ENCODE data around the gene NCK1. TPM values are rescaled to one million over a fixed set of nuclear protein-coding genes. Genes with fewer than 3 reads are reported as not detected.

NCK1 gene
- total RNA-seq, 1 donor from 2014 or later, result 23.8 TPM

DNA sequence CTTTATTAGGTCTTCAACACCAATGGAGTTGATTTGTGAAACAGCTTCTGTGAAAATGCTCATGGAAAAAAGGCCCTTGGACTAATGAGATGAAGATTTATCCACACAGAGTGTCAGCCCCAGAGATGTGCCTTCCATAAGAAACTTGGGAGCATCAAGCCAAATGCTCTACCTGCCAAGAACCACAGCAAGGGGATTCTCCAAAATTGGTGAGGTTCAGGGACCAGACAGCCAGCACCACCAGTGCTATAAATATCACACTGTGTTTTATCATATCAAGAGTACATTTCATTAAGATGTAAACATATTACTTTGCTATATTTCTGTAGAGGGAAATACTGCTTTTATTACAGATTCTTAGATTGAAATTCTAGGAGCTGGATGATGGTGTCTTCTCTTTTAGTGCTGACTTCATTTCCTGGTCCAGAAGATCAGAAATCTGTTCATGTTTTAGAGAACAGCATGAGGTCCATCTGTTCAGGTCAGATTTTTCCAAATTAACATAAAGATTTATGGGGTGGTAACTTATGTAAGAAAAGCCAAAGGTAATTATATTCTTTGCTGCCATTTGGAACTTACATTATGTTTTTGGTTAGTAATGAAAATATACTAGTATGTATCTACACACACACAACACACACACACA, 25.4 kb upstream of the NCK1 start:
- H3K27ac Mint-ChIP-seq, result no peak overlapping the region

DNA sequence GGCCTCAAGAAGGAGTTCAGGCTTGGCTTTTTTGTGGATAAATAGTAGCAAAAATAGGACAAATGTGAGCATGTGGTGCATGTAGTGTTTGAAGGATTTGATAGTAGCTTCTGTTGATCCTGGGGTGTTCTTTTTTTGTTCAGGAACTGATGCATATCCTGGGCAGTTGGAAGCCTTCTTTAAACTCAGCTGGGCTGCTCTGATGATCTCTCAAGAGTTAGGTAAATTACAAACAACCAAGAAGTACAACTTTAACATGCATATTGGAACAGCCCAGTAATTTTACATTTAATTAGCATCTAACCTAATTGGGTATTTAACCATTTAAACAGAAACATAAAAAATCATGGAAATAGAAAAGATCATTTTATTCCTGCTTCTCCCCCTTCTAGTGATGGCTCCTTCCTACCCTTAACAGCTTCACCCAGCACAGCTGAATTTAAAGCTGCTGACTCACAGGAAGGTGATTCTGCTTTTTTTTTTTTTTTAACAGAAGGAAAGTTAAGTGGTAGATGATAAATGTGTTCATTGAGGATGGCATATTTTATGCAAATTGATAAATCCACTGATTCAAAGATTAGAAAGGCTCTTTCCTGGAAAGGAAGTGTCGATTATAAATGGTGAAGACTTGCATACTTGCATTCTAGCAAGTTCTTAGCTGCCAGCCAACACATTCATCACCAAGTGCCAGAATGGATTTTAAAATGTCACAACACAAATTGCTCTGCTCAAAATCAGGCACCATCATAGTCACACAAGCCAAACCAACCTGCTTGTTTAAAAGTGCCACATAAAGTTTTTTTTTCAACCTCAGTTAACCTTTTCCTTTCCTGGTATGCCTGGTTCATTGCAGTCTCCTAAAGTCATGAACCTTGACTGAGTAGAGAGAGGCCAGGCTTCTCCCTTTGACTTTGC, 23.1 kb upstream of the NCK1 start:
- Mint-ChIP-seq H3K27me3 (no peaks in the 10 kb centered on the region), H3K4me1 (ENCODE audit: low read depth) (no peaks in the 10 kb centered on the region), H3K4me3 (ENCODE audit: low read depth) (no peak overlapping the region), H3K9me3 (ENCODE audit: low read depth) (no peaks in the 10 kb centered on the region), H3K27ac (no peak overlapping the region), H3K36me3 (ENCODE audit: insufficient read depth) (peaks cover 13% of the 10 kb centered on the region)
- TF ChIP-seq, protein P1, sequence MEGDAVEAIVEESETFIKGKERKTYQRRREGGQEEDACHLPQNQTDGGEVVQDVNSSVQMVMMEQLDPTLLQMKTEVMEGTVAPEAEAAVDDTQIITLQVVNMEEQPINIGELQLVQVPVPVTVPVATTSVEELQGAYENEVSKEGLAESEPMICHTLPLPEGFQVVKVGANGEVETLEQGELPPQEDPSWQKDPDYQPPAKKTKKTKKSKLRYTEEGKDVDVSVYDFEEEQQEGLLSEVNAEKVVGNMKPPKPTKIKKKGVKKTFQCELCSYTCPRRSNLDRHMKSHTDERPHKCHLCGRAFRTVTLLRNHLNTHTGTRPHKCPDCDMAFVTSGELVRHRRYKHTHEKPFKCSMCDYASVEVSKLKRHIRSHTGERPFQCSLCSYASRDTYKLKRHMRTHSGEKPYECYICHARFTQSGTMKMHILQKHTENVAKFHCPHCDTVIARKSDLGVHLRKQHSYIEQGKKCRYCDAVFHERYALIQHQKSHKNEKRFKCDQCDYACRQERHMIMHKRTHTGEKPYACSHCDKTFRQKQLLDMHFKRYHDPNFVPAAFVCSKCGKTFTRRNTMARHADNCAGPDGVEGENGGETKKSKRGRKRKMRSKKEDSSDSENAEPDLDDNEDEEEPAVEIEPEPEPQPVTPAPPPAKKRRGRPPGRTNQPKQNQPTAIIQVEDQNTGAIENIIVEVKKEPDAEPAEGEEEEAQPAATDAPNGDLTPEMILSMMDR (IDR thresholded peaks at IDR 0.05; ENCODE audit: unreplicated experiment), result no peak
- DNase-seq (ENCODE audit: low spot score, unreplicated experiment), result no peak

More for the DNA sequence above, 25.4 kb upstream of the NCK1 start:
- H3K27me3 Mint-ChIP-seq, result no peaks in the 10 kb centered on the region
- H3K36me3 Mint-ChIP-seq (ENCODE audit: insufficient read depth), result peaks cover 4% of the 10 kb centered on the region
- TF ChIP-seq, protein P1 (IDR thresholded peaks at IDR 0.05; ENCODE audit: unreplicated experiment), result no peak
- H3K9me3 Mint-ChIP-seq (ENCODE audit: low read depth), result no peaks in the 10 kb centered on the region
- no peaks in the 10 kb centered on the region for H3K4me1 Mint-ChIP-seq (ENCODE audit: low read depth)
- no peak overlapping the region for H3K4me3 Mint-ChIP-seq (ENCODE audit: low read depth)
- no peak for DNase-seq (ENCODE audit: low spot score, unreplicated experiment)

DNA sequence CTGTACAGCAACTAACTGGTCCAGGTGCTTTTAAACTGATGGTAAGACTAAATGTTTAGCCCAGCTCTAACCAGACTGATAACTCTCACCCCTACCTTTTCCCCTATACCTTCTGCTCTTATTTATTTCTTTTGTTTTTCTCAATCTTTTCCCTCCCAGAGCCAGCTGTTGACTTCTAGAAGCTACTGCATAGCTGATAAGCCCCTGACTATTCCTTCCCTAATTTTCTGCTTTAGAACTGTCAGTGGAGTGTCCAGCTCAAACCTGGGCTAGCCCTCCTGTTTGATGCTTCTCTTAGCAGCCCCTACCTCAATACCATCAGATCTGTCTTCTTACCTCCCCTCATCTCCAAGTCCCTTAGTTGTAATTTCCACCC, 22.5 kb upstream of the NCK1 start:
- H3K27ac Mint-ChIP-seq, result no peak overlapping the region
- peaks cover 14% of the 10 kb centered on the region for H3K36me3 Mint-ChIP-seq (ENCODE audit: insufficient read depth)
- DNase-seq (ENCODE audit: low spot score, unreplicated experiment), result no peak
- TF ChIP-seq, protein P1 (IDR thresholded peaks at IDR 0.05; ENCODE audit: unreplicated experiment), result no peak
- H3K4me1 Mint-ChIP-seq (ENCODE audit: low read depth), result no peaks in the 10 kb centered on the region
- H3K4me3 Mint-ChIP-seq (ENCODE audit: low read depth), result no peak overlapping the region
- H3K27me3 Mint-ChIP-seq, result no peaks in the 10 kb centered on the region
- no peaks in the 10 kb centered on the region for H3K9me3 Mint-ChIP-seq (ENCODE audit: low read depth)

DNA sequence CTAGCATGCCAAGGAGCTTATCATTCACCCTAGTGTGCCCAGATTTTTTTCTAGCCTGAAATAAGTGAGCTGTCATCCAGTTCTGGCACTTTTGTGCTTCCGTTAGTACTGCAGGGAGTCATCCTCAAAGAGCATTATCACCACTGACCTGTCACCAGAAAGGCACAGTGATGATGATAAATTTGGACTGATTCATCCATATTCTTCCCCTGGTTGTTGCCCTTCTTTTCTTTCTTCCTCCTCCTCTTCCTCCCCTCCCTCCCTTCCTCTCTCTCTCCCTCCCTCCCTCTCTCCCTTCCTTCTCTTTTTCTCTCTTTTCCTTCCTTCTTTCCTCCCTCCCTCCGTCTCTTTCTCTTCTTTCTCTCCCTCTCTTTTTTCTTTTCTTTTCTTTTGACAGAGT, 21.8 kb upstream of the NCK1 start:
- Mint-ChIP-seq H3K4me1 (ENCODE audit: low read depth) (no peaks in the 10 kb centered on the region), H3K4me3 (ENCODE audit: low read depth) (no peak overlapping the region), H3K9me3 (ENCODE audit: low read depth) (no peaks in the 10 kb centered on the region), H3K27me3 (no peaks in the 10 kb centered on the region), H3K27ac (no peak overlapping the region), H3K36me3 (ENCODE audit: insufficient read depth) (peaks cover 17% of the 10 kb centered on the region)
- TF ChIP-seq, protein P1 (IDR thresholded peaks at IDR 0.05; ENCODE audit: unreplicated experiment), result no peak
- no peak for DNase-seq (ENCODE audit: low spot score, unreplicated experiment)

DNA sequence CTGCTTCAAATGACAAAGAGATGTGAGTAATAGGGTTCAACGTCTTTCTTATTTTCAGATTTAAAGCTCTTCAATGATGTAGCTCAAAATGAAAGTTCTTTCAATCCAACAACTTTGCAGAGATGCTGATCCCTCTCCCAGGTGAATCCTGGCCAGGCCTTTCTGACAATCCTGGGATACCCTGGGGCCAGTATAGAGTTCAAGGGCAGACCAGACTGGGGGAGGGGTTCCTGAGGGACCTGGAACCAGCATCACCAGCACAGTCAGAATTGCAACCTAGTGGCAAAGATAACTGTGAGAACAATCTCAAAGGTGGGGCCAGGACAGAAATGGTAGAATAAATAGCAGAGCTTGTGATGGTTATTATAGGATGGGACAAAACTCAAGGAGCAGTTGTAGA, 19.7 kb upstream of the NCK1 start:
- H3K27me3 Mint-ChIP-seq, result no peaks in the 10 kb centered on the region
- peaks cover 21% of the 10 kb centered on the region for H3K36me3 Mint-ChIP-seq (ENCODE audit: insufficient read depth)
- H3K4me1 Mint-ChIP-seq (ENCODE audit: low read depth), result no peaks in the 10 kb centered on the region
- H3K4me3 Mint-ChIP-seq (ENCODE audit: low read depth), result no peak overlapping the region
- no peak for DNase-seq (ENCODE audit: low spot score, unreplicated experiment)
- H3K27ac Mint-ChIP-seq, result no peak overlapping the region
- TF ChIP-seq, protein P1 (IDR thresholded peaks at IDR 0.05; ENCODE audit: unreplicated experiment), result no peak
- H3K9me3 Mint-ChIP-seq (ENCODE audit: low read depth), result no peaks in the 10 kb centered on the region
